Measurements from ENCODE around the gene MYOF.
"Not testable (repeated sequence)": the region's sequence is repeated elsewhere in the genome, so short reads cannot be mapped to it uniquely, and the experiment has no call there.

MYOF gene

DNA sequence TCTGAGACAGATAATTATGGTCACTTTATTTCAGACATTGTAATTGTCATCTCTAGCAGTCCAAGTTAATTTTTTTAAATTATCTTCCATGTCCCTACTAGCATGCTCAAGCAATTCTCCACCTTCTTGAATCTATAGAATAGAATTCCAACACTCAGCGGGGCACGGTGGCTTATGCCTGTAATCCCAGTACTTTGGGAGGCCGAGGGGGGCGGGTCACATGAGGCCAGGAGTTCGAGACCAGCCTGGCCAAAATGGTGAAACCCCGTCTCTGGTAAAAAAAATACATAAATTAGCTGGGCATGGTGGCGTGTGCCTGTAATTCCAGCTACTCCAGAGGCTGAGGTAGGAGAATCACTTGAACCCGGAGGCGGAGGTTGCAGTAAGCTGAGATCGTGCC, 39.4 kb downstream of the MYOF start:
- H3K4me1 ChIP-seq (ENCODE audit: control insufficient read depth, insufficient read depth, low read length); H3K36me3 ChIP-seq (ENCODE audit: control insufficient read depth, insufficient read depth, low read length); H3K27ac ChIP-seq (ENCODE audit: low read length); DNase-seq (ENCODE audit: low read depth, low spot score); H3K27me3 ChIP-seq (ENCODE audit: control insufficient read depth, insufficient read depth, low read length); H3K9me3 ChIP-seq (ENCODE audit: control insufficient read depth, insufficient read depth, low read length); H3K4me3 ChIP-seq (ENCODE audit: low read length): not testable (repeated sequence)
- no CpG with 5 or more reads among the region's 10 CpGs for WGBS (ENCODE audit: insufficient coverage, insufficient read length)

DNA sequence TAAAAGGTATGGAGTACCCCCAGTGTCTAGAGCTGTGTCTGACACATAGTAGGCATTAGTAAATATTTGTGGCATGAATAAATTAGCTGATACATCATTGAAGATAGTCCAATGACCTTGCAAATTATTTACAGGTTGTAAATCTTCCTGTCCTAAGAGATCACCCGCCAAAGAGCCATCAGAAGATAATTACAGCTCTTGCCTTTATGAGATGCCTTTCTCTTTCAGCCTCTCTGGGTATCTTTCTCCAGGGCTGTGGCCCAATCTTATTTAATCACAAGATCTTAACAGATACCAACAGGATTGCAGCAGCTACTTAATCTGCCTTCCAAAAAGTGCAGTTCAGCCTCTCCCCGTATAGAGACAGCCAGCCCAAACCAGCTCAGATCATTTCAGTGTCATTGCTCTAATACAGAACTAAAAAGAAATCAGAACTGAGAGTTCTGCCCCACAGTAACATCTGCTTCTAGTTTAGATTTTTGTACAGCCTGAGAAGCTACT, 41.5 kb downstream of the MYOF start:
- Histone ChIP-seq H3K4me1 (ENCODE audit: control insufficient read depth, insufficient read depth, low read length) (peaks cover 12% of the 10 kb centered on the region), H3K4me3 (ENCODE audit: low read length) (no peak overlapping the region), H3K9me3 (ENCODE audit: control insufficient read depth, insufficient read depth, low read length) (no peaks in the 10 kb centered on the region), H3K27ac (ENCODE audit: low read length) (no peak overlapping the region), H3K27me3 (ENCODE audit: control insufficient read depth, insufficient read depth, low read length) (no peaks in the 10 kb centered on the region), H3K36me3 (ENCODE audit: control insufficient read depth, insufficient read depth, low read length) (no peaks in the 10 kb centered on the region)
- WGBS (ENCODE audit: insufficient coverage, insufficient read length) = no CpG with 5 or more reads among the region's 2 CpGs
- no peak for DNase-seq (ENCODE audit: low read depth, low spot score)

DNA sequence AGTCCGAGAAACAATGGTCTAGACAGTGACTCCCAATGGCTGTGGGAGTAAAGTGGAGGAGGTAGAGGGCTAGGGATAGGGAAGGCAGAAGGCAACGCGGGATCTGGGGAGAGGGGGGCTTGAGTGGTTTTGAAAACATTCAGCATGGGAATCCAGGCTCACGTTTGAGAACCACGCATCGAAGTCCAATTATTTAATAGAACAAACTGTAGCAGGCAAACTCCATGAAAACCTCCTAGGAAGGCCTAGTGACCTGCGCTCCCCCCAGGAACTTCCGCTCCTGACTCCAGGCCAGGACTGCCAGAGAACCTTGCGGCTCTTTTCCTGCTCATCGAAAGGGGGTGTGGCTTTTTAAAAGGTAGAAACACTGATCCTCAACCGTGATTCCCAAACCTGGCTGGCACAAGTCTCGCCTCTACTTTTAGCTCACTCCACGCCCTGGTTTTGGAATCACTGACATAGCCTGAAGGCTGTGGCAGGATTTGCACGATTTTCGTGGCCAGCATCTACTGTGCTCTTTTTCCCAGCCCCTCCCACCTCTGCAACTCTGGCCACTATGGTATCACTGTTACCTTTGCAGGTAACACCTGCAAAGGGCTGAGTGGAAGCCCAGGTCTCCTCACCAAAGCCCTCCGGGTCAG, 43.4 kb downstream of the MYOF start:
- no peaks in the 10 kb centered on the region for H3K36me3 ChIP-seq (ENCODE audit: control insufficient read depth, insufficient read depth, low read length)
- peaks cover 12% of the 10 kb centered on the region for H3K4me1 ChIP-seq (ENCODE audit: control insufficient read depth, insufficient read depth, low read length)
- no peak overlapping the region for H3K27ac ChIP-seq (ENCODE audit: low read length)
- peak overlapping the region; percentile 13; the same call in 1 of the 2 replicates for H3K4me3 ChIP-seq (ENCODE audit: low read length)
- no CpG with 5 or more reads among the region's 16 CpGs for WGBS (ENCODE audit: insufficient coverage, insufficient read length)
- no peaks in the 10 kb centered on the region for H3K27me3 ChIP-seq (ENCODE audit: control insufficient read depth, insufficient read depth, low read length)
- H3K9me3 ChIP-seq (ENCODE audit: control insufficient read depth, insufficient read depth, low read length) = no peaks in the 10 kb centered on the region
- DNase-seq (ENCODE audit: low read depth, low spot score) = no peak

DNA sequence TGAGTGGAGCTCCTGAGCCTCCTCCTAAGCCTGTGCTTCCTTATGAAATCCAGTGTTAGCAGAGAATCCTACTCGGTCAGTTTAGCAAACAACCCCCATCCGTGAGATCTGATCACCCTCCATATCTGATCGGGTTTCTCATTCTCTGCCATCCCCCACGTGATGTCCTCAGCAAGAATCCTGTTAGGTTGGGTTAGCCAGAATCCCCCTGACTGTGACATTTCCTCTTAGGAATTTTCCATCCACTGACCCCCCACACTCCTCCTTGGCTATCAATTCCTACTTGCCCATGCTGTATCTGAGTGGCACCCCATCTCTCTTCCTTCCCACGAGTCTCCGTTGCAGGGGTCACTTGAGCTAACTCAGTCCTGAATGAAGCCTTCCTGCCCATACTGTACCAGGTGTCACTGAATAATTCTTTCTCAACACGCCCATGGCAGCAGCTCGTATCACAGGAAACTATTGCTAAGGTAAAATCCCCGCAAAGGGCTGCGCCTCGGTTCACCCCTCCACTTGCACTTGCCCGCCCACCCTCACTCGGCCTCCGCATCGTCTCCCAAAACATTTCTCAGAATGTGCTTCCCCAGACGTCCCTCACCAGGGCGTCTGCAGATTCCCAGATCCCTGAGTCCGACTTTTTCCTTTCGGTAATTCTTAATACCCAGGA, 44.1 kb downstream of the MYOF start:
- no peaks in the 10 kb centered on the region for H3K9me3 ChIP-seq (ENCODE audit: control insufficient read depth, insufficient read depth, low read length)
- H3K36me3 ChIP-seq (ENCODE audit: control insufficient read depth, insufficient read depth, low read length) = no peaks in the 10 kb centered on the region
- H3K4me3 ChIP-seq (ENCODE audit: low read length) = peak overlapping the region; percentile 1; the same call in 1 of the 2 replicates
- no CpG with 5 or more reads among the region's 19 CpGs for WGBS (ENCODE audit: insufficient coverage, insufficient read length)
- DNase-seq (ENCODE audit: low read depth, low spot score) = no peak
- H3K27me3 ChIP-seq (ENCODE audit: control insufficient read depth, insufficient read depth, low read length) = no peaks in the 10 kb centered on the region
- no peak overlapping the region for H3K27ac ChIP-seq (ENCODE audit: low read length)
- H3K4me1 ChIP-seq (ENCODE audit: control insufficient read depth, insufficient read depth, low read length) = peaks cover 12% of the 10 kb centered on the region

DNA sequence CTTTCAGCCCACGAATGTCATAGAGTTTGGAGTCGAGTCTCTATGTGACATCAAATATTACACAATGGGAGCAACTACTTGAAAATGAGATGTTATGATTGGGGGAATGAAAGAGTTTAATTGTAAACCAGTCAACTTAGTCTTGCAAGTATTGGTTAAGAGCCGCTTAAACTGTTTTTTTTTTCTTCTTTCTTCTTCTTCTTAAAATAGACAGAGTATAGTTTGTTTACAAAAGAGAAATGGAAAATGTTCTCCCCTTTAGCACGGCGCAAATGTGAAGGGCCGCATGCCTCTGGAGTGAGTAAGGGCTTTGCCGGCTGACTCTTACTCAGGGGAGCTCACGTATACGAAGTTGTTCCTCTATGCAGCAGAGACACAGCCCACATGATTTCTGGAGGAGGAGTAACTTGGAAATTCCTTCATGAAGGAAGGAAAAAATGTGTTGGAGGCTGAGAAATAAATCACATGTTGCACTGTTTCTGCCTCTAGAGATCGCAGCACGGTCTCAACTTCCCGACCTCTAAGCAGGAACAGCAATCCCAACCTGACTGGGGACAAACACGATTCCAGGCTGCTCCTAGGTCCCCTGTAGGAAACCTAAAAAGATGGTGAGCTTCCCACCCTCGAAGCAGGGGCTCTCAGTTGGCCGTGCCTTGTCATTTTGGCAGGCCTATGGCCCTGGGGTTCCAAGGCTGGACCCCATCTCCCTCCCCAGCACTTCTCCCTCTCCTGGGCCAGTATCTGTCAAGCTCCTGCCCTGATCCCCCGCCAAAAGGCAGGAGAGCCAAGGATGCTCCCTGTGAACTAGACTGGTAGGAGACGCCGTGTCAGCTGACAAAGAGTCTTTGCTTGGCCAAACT, 44.8 kb downstream of the MYOF start:
- Histone ChIP-seq H3K4me3 (ENCODE audit: low read length) (no peak overlapping the region), H3K27ac (ENCODE audit: low read length) (peak overlapping the region; percentile 27), H3K36me3 (ENCODE audit: control insufficient read depth, insufficient read depth, low read length) (no peaks in the 10 kb centered on the region), H3K9me3 (ENCODE audit: control insufficient read depth, insufficient read depth, low read length) (no peaks in the 10 kb centered on the region), H3K27me3 (ENCODE audit: control insufficient read depth, insufficient read depth, low read length) (no peaks in the 10 kb centered on the region), H3K4me1 (ENCODE audit: control insufficient read depth, insufficient read depth, low read length) (peaks cover 12% of the 10 kb centered on the region)
- no peak for DNase-seq (ENCODE audit: low read depth, low spot score)
- WGBS (ENCODE audit: insufficient coverage, insufficient read length) = no CpG with 5 or more reads among the region's 18 CpGs

DNA sequence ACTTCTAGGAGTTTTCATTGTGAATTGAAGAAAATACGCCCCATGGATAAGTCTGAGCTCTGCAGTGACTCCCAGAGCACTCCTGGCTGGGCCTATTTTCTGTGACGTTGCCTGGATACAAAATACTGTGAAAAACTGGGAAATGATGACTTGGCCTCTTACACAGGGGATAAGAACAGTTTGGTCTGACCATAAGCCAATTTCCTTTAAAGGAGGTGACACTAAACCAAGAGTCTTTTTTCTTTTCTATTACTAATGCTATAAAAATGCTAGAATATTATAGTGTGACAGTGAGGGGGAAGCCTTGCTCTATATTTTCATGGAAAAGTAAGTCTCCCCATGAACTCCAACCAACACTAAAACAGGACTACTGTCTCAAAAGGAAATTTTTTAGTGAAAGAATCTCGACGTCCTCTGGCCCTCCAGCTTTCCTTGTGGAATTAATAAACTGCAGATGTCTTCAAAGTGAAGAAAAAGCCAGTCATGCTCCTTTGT, 45.5 kb downstream of the MYOF start:
- DNase-seq (ENCODE audit: low read depth, low spot score) = no peak
- WGBS (ENCODE audit: insufficient coverage, insufficient read length) = no CpG with 5 or more reads among the region's 4 CpGs
- no peak overlapping the region for H3K4me3 ChIP-seq (ENCODE audit: low read length)
- no peaks in the 10 kb centered on the region for H3K27me3 ChIP-seq (ENCODE audit: control insufficient read depth, insufficient read depth, low read length)
- no peaks in the 10 kb centered on the region for H3K9me3 ChIP-seq (ENCODE audit: control insufficient read depth, insufficient read depth, low read length)
- H3K36me3 ChIP-seq (ENCODE audit: control insufficient read depth, insufficient read depth, low read length) = no peaks in the 10 kb centered on the region
- no peak overlapping the region for H3K27ac ChIP-seq (ENCODE audit: low read length)
- H3K4me1 ChIP-seq (ENCODE audit: control insufficient read depth, insufficient read depth, low read length) = peaks cover 12% of the 10 kb centered on the region

DNA sequence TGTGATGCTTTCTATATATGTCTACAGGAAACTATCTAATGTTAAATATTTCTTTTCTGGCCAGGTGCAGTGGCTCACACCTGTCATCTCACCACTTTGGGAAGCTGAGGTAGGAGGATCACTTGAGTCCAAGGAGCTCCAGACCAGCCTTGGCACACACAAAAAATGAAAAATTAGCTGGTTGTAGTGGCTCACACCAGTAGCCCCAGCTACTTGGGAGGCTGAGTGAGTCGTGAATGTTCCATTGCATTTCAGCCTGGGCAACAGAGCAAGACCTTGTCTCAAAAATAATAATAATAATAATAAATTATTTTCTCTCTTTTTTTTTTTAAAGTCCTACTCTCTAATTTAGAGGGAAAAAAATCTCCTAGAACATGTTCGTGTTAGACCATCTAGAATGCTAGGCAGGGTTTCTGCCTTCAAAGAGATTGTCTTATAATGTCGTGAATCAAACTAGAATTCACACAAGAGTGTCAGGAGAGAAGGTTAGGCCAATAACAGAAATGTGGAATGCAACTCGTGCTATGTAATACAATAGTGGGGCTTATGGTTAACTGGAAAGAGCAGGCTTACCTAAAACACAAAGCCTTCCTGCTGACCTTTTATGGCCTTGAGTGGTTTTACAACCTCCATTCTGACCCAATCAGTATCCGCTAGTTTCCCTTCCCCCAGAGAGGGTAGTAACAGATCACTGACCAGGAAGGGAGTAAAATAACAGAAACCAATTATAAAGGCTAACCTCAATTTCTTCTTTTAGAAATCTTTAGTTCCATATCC, 46.3 kb downstream of the MYOF start:
- WGBS (ENCODE audit: insufficient coverage, insufficient read length) = no CpG with 5 or more reads among the region's 5 CpGs

DNA sequence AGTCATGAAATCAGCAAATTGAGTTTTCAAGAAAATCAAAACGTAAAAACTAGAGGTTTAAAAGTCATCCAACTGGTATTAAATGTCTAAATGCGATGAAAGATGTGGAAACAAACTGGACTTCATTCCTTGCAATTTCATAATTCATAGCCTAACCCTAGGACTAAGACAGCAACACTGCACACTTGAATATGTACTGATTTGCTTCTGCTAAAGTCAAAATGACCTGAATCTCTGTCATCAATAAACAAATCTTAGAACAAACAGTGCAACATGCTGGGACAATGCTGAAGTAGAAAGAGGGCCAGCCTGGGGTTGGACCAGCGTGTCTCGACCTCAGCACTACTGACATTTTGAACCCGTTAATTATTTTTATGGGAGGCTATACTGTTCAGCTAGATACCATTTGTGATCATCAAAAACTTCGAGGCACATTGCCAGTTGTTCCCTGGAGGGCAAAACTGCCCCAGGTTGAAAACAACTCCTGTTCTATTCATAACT, 47.1 kb downstream of the MYOF start:
- no peak overlapping the region for H3K4me3 ChIP-seq (ENCODE audit: low read length)
- no peak overlapping the region for H3K27ac ChIP-seq (ENCODE audit: low read length)
- no peak for DNase-seq (ENCODE audit: low read depth, low spot score)
- no peaks in the 10 kb centered on the region for H3K9me3 ChIP-seq (ENCODE audit: control insufficient read depth, insufficient read depth, low read length)
- peaks cover 12% of the 10 kb centered on the region for H3K4me1 ChIP-seq (ENCODE audit: control insufficient read depth, insufficient read depth, low read length)
- no peaks in the 10 kb centered on the region for H3K36me3 ChIP-seq (ENCODE audit: control insufficient read depth, insufficient read depth, low read length)
- H3K27me3 ChIP-seq (ENCODE audit: control insufficient read depth, insufficient read depth, low read length) = no peaks in the 10 kb centered on the region
- WGBS (ENCODE audit: insufficient coverage, insufficient read length) = no CpG with 5 or more reads among the region's 6 CpGs

More for the DNA sequence above, 46.3 kb downstream of the MYOF start:
- H3K9me3 ChIP-seq (ENCODE audit: control insufficient read depth, insufficient read depth, low read length) = no peaks in the 10 kb centered on the region
- H3K27me3 ChIP-seq (ENCODE audit: control insufficient read depth, insufficient read depth, low read length) = no peaks in the 10 kb centered on the region
- H3K27ac ChIP-seq (ENCODE audit: low read length) = no peak overlapping the region
- peaks cover 12% of the 10 kb centered on the region for H3K4me1 ChIP-seq (ENCODE audit: control insufficient read depth, insufficient read depth, low read length)
- H3K4me3 ChIP-seq (ENCODE audit: low read length) = no peak overlapping the region
- H3K36me3 ChIP-seq (ENCODE audit: control insufficient read depth, insufficient read depth, low read length) = no peaks in the 10 kb centered on the region
- DNase-seq (ENCODE audit: low read depth, low spot score) = no peak

DNA sequence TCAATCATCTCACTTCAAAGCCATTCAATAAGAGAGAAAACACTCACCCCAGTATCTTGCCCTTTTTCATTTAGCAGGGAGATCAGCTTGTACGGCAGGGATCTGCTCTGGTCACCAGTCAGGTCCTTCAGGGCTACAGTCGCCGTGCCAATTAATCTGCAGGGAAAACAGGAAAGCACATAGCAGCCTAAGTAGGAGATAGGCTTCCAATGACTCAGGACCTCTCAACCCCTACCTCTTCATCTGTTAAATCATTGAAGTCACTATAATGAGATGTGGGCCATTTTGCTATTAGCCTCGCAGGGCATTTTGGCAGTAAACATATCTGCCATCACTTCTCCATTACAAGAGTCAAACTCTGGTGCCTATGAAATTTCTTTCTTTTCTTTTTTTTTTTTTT, 50.8 kb downstream of the MYOF start:
- H3K4me3 ChIP-seq (ENCODE audit: low read length) = no peak overlapping the region
- no peak overlapping the region for H3K27ac ChIP-seq (ENCODE audit: low read length)
- no peaks in the 10 kb centered on the region for H3K27me3 ChIP-seq (ENCODE audit: control insufficient read depth, insufficient read depth, low read length)
- no peaks in the 10 kb centered on the region for H3K4me1 ChIP-seq (ENCODE audit: control insufficient read depth, insufficient read depth, low read length)
- DNase-seq (ENCODE audit: low read depth, low spot score) = no peak
- no peaks in the 10 kb centered on the region for H3K36me3 ChIP-seq (ENCODE audit: control insufficient read depth, insufficient read depth, low read length)
- no CpG with 5 or more reads among the region's 4 CpGs for WGBS (ENCODE audit: insufficient coverage, insufficient read length)
- no peaks in the 10 kb centered on the region for H3K9me3 ChIP-seq (ENCODE audit: control insufficient read depth, insufficient read depth, low read length)

Measured in iPS DF 6.9 (cell line).